A673 (cell line): ENCODE data around the gene AHRR.

Experiments used
- EZH2 ChIP-seq: fragments of 200-600 bp; sonication (generic); IDR thresholded peaks from 2 replicates; pipeline ENCODE4 v1.6.1; 2017; ENCODE audit warnings: borderline replicate concordance, low read depth, mild to moderate bottlenecking, mixed read lengths, antibody characterized with exemption, low read length; ENCODE audit not compliant: poor library complexity, severe bottlenecking
- TF ChIP-seq, protein P1 (sequence below): fragments of 300-800, 200-600 bp; sonication (generic); conservative IDR thresholded peaks from 2 replicates; pipeline ENCODE4 v1.5.1; 2017; ENCODE audit warnings: low read depth, mild to moderate bottlenecking, antibody characterized with exemption, low read length, moderate library complexity, mixed read lengths

DNA sequence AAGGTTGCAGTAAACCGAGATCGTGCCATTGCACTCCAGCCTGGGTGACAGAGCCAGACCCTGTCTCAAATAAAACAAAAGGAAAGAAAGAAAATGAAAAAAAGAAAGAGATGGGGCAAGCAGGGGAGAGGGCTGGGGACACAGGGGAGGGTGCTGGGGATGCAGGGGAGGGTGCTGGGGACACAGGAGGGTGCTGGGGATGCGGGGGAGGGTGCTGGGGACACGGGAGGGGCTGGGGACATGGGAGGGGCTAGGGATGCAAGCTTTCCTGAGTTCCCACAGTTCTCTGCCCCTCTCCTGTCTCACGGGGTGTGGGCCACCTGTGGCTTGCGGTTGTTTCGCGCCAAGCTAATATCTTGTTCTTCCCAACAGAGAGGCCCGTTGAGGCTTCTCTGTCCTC, 42.9 kb upstream of the AHRR start:
- TF ChIP-seq, protein P1, sequence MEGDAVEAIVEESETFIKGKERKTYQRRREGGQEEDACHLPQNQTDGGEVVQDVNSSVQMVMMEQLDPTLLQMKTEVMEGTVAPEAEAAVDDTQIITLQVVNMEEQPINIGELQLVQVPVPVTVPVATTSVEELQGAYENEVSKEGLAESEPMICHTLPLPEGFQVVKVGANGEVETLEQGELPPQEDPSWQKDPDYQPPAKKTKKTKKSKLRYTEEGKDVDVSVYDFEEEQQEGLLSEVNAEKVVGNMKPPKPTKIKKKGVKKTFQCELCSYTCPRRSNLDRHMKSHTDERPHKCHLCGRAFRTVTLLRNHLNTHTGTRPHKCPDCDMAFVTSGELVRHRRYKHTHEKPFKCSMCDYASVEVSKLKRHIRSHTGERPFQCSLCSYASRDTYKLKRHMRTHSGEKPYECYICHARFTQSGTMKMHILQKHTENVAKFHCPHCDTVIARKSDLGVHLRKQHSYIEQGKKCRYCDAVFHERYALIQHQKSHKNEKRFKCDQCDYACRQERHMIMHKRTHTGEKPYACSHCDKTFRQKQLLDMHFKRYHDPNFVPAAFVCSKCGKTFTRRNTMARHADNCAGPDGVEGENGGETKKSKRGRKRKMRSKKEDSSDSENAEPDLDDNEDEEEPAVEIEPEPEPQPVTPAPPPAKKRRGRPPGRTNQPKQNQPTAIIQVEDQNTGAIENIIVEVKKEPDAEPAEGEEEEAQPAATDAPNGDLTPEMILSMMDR, result no peak
- no peak for TF ChIP-seq EZH2
